Measurements from ENCODE around the gene GPD1L.

The GPD1L gene

DNA sequence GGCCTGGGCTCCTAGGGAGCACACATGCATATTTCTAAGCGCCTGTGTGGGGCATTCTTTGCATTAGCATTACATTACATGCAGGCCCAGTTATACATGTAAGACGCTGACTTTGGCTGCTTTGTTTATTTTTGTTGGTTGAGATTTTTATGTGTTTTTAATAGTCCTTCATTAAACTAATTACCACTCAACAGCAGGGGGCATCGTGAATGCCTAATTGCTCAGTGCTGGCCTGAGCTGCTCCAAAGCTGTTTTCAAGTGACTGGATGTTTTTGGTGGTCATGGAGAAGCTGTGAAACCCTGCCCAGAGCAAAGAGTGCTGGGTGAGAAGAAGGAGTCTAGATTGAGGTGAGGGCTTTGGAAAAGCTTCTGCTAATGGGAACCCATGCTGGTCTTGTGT lies 41.5 kb downstream of the GPD1L start:
- TF ChIP-seq, protein P1, sequence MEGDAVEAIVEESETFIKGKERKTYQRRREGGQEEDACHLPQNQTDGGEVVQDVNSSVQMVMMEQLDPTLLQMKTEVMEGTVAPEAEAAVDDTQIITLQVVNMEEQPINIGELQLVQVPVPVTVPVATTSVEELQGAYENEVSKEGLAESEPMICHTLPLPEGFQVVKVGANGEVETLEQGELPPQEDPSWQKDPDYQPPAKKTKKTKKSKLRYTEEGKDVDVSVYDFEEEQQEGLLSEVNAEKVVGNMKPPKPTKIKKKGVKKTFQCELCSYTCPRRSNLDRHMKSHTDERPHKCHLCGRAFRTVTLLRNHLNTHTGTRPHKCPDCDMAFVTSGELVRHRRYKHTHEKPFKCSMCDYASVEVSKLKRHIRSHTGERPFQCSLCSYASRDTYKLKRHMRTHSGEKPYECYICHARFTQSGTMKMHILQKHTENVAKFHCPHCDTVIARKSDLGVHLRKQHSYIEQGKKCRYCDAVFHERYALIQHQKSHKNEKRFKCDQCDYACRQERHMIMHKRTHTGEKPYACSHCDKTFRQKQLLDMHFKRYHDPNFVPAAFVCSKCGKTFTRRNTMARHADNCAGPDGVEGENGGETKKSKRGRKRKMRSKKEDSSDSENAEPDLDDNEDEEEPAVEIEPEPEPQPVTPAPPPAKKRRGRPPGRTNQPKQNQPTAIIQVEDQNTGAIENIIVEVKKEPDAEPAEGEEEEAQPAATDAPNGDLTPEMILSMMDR (IDR thresholded peaks at IDR 0.05; ENCODE audit: low read depth, low read length), result no peak
- H3K4me3 ChIP-seq (ENCODE audit: low read depth, low read length), result no peak overlapping the region

GRCh38 chr3:32148351-32148750 lies 41.9 kb downstream of the GPD1L start:
- TF ChIP-seq, protein P1 (IDR thresholded peaks at IDR 0.05; ENCODE audit: low read depth, low read length), result no peak
- H3K4me3 ChIP-seq (ENCODE audit: low read depth, low read length), result no peak overlapping the region

DNA sequence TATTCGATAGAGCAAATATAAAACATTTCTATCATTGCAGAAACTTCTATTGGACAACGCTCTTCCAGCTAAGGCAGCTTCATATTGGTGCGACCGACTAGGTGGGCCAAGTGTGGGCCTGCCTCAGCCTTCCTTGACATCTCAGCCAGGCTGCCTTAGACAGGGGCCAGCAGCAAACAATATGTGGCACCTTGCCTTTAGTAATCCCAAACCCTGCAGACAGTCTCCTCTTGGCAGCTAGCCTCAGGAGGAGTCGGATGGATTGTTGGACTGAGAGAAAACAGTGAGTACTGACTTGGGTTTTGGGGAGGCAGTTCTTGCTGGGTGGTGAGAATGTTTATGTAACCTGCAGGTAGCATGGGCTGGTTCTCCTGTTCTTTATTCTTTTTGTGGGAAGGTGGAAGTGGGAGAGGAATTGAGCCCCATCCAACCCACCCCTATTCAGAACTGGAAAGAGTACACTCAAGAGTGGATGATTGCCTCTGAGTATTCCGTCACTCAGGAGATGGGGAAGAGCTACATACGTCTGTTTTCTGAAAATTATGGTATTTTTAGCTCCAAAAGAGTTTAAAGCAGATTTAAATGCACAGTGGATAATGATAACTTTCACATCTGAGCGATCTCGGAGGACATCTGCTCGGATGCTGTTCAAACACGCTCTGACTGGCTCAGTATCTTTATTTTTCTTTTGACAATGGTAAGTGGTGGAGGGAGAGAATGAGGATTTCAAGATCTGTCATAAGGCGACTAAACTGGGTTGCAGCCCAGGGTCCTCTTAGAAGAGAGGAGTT lies 47.2 kb downstream of the GPD1L start:
- TF ChIP-seq, protein P1 (IDR thresholded peaks at IDR 0.05; ENCODE audit: low read depth, low read length), result no peak
- no peak overlapping the region for H3K4me3 ChIP-seq (ENCODE audit: low read depth, low read length)

DNA sequence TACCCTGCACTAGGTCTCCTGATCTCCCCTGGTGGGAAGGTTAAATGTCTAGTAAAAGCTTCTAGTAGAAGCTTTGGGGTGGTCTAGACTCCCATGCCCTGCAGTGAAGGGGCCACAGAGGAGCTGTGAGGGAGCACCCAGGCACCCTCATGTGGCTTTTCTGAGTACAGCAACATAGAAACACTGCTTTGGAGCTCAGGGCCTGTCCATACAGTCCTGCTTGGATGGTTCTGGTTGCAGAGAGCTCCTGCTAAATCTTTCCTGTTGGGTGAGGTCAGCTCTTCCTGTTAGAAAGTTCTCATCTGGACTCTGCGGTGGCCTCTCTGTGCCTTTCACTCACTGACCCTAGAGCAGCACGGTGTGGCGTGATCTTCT lies 47.8 kb downstream of the GPD1L start:
- TF ChIP-seq, protein P1 (IDR thresholded peaks at IDR 0.05; ENCODE audit: low read depth, low read length), result no peak
- no peak overlapping the region for H3K4me3 ChIP-seq (ENCODE audit: low read depth, low read length)

- TF ChIP-seq, protein P1 (IDR thresholded peaks at IDR 0.05; ENCODE audit: low read depth, low read length), result no peak
- H3K4me3 ChIP-seq (ENCODE audit: low read depth, low read length), result no peak overlapping the region
Measured at GRCh38 chr3:32155117-32155516, 48.7 kb downstream of the GPD1L start.

DNA sequence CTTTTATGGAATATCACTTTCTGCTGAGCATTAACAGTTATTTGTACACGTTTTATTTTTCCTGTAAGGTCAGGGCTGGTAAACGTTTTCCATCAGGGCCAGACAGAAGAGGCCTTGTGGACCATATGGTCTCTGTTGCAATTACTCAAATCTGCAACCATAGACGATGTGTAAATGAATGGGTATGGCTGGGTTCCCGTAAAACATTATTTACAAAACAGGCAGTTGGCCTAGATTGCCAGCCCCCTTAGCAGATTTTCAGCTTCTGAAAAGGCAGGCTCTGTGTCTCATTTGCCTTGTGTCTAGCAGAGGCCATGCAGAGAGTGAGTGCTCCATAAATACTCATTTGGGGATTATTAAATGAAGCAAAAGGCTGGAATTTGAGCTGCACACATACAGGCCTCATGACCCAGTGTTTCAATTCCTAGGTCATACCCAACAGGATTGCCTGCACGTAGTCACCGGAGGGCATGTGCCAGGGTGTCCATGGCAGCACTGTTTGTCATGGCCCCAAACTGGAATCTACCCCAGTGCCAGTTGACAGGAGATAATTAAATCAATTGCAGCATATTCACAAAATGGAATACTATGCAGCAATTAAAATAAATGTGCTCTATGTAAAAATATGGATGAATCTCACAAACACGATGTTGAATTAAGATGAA lies 51.3 kb downstream of the GPD1L start:
- H3K4me3 ChIP-seq (ENCODE audit: low read depth, low read length), result no peak overlapping the region
- TF ChIP-seq, protein P1 (IDR thresholded peaks at IDR 0.05; ENCODE audit: low read depth, low read length), result no peak

DNA sequence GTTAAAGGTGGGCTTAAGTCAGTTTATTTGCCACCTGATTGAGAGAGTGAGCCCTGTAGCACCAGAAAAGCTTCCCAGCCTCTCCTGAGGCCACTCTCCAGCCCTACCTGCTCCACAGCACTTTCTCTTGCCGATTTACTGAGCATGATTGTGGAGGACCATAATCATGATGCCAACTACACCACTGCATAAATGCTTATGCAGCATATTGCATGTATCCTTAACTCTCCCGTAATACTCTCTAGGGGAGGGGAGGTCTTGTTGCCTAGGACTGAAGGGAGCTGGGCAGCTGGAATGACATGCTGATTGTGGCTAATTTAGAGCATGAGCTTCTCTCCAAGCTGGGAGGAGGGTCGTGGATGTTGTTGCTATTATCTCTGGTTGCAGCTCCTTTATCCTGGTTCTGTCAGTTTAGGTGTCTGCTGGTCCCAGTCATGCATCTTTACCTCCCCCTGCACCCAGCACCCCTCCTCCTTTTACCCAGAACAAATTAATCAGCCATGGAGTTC lies 54.3 kb downstream of the GPD1L start:
- TF ChIP-seq, protein P1 (IDR thresholded peaks at IDR 0.05; ENCODE audit: low read depth, low read length), result no peak
- H3K4me3 ChIP-seq (ENCODE audit: low read depth, low read length), result no peak overlapping the region

Data from WI38 (cell line).